Right cardiac atrium (tissue), 5 donors: ENCODE measurements around the gene ACAD8. TPM values are rescaled to one million over a fixed set of nuclear protein-coding genes. Genes with fewer than 3 reads are reported as not detected.
"Not testable (repeated sequence)": the region's sequence is repeated elsewhere in the genome, so short reads cannot be mapped to it uniquely, and the experiment has no call there.

Experiments used
- ATAC-seq, 2 donors: fragments of 200-7000 bp; cut with Tn5 transposase; one replicate each; pipeline versions ENCODE4 v1.8.0 to v1.9.1; 2020; ENCODE audit warnings: moderate library complexity in 2 of 2, mild to moderate bottlenecking in 1 of 2
- DNase-seq, 3 donors: peaks; one replicate each; pipeline ENCODE4 v3.0.0-alpha.2; 2020
- H3K27ac ChIP-seq: one replicate; pipeline ENCODE4 v1.5.1; 2013; ENCODE audit warnings: mild to moderate bottlenecking, low read length, control low read depth, moderate library complexity
- H3K27me3 ChIP-seq: one replicate; pipeline ENCODE4 v1.6.1; 2013; ENCODE audit not compliant: control insufficient read depth, insufficient read depth
- H3K4me1 ChIP-seq: one replicate; pipeline ENCODE4 v1.6.1; 2013; ENCODE audit warnings: low read length; ENCODE audit not compliant: control insufficient read depth, insufficient read depth
- H3K4me3 ChIP-seq: one replicate; pipeline ENCODE4 v1.5.1; 2013; ENCODE audit warnings: low read length, control low read depth
- H3K9me3 ChIP-seq: one replicate; pipeline ENCODE4 v1.6.1; 2013; ENCODE audit warnings: low read length; ENCODE audit not compliant: control insufficient read depth
- WGBS: extraction: QIAGEN DNeasy Blood & Tissue Kit; methylation state at CpG from one replicate; pipeline ENCODE4 v1.1.7; 2013; 5-methylcytosine and 5-hydroxymethylcytosine counted together
- intact Hi-C, 4 donors: fragments of 100-400 bp; cut with DNase I; formaldehyde crosslinking; loops; one replicate each; pipeline versions ENCODE4 v1.11.0 to v1.14.0; 2022 to 2023
- polyA plus RNA-seq: library from polyadenylated mRNA; stranded (reverse); fragments of 200-250 nt; gene quantifications from one replicate; pipeline ENCODE4 v1.2.3, GENCODE V29; 2013
- total RNA-seq, 4 donors: library from RNA; stranded (reverse); fragmentation: NEBNext Ultra II Directional; extraction: Animal tissue kit (Norgen Biotek cat#: 25700); gene quantifications; one replicate each; pipeline ENCODE4 v1.2.1, GENCODE V29; 2021
- donor health status: healthy with polysubstance abuse.
- donor health status: DM: no; HTN: yes; CAD: no.
- donor health status: DM: no; HTN: no; CAD: no.
- donor health status: DM: no; HTN: yes; CAD: no; lungs with severe emphysema.
- donor health status: DM: yes; HTN: yes; CAD: no.

The ACAD8 gene
- total and polyA plus RNA-seq, 5 donors = 18.7 to 34.6 (median 25.6) TPM

GRCh38 chr11:134255184-134255561 lies 1.8 kb downstream of the ACAD8 start:
- H3K4me3 ChIP-seq, intact Hi-C loops: not testable (repeated sequence)
- 96% methylated on average over 5 of the region's 5 CpGs for WGBS

GRCh38 chr11:134257101-134257500 lies 3.7 kb downstream of the ACAD8 start:
- intact Hi-C loops = no loop called here
- no peak for DNase-seq
- no peaks in the 10 kb centered on the region for H3K9me3 ChIP-seq
- no peak for ATAC-seq
- no peak overlapping the region for H3K4me3 ChIP-seq
- H3K27ac ChIP-seq = no peak overlapping the region
- H3K27me3 ChIP-seq = no peaks in the 10 kb centered on the region
- 93% methylated on average over 11 of the region's 11 CpGs for WGBS
- H3K4me1 ChIP-seq = no peaks in the 10 kb centered on the region

More at GRCh38 chr11:134255184-134255561, 1.8 kb downstream of the ACAD8 start:
- not testable (repeated sequence) for H3K4me1 ChIP-seq, ATAC-seq, H3K27ac ChIP-seq, H3K27me3 ChIP-seq, H3K9me3 ChIP-seq, DNase-seq

- no peaks in the 10 kb centered on the region for H3K4me1 ChIP-seq
Observed at GRCh38 chr11:134258577-134258976, 5.2 kb downstream of the ACAD8 start.

GRCh38 chr11:134260503-134260902 lies 7.1 kb downstream of the ACAD8 start:
- no peak overlapping the region for H3K4me3 ChIP-seq
- no peak for DNase-seq
- H3K4me1 ChIP-seq = no peaks in the 10 kb centered on the region
- intact Hi-C loops = no loop called here
- no peak for ATAC-seq
- no peak overlapping the region for H3K27ac ChIP-seq
- H3K27me3 ChIP-seq = no peaks in the 10 kb centered on the region
- H3K9me3 ChIP-seq = no peaks in the 10 kb centered on the region

More at GRCh38 chr11:134258577-134258976, 5.2 kb downstream of the ACAD8 start:
- Histone ChIP-seq H3K27ac (no peak overlapping the region), H3K27me3 (no peaks in the 10 kb centered on the region), H3K9me3 (no peaks in the 10 kb centered on the region), H3K4me3 (no peak overlapping the region)
- DNase-seq (no peak), ATAC-seq (no peak)
- 83% methylated on average over 4 of the region's 4 CpGs for WGBS
- intact Hi-C loops = no loop called here

- intact Hi-C loops = no loop called here
- no peak for ATAC-seq
- H3K4me3 ChIP-seq = no peak overlapping the region
- H3K27me3 ChIP-seq = no peaks in the 10 kb centered on the region
- no peaks in the 10 kb centered on the region for H3K4me1 ChIP-seq
- 89% methylated on average over 16 of the region's 16 CpGs for WGBS
- H3K9me3 ChIP-seq = no peaks in the 10 kb centered on the region
- no peak overlapping the region for H3K27ac ChIP-seq
- no peak for DNase-seq
Observed at GRCh38 chr11:134260983-134261382, 7.6 kb downstream of the ACAD8 start.

- 88% methylated on average over 14 of the region's 14 CpGs for WGBS
- H3K9me3 ChIP-seq = no peaks in the 10 kb centered on the region
- ATAC-seq (no peak), DNase-seq (no peak)
- intact Hi-C loops = no loop called here
- no peaks in the 10 kb centered on the region for H3K4me1 ChIP-seq
- H3K27me3 ChIP-seq = no peaks in the 10 kb centered on the region
- no peak overlapping the region for H3K27ac ChIP-seq
- no peak overlapping the region for H3K4me3 ChIP-seq
Observed at GRCh38 chr11:134261626-134262488, 8.5 kb downstream of the ACAD8 start.

GRCh38 chr11:134264966-134265764 lies 11.8 kb downstream of the ACAD8 start:
- Histone ChIP-seq H3K9me3 (no peaks in the 10 kb centered on the region), H3K27ac (no peak overlapping the region), H3K27me3 (no peaks in the 10 kb centered on the region), H3K4me3 (no peak overlapping the region), H3K4me1 (no peaks in the 10 kb centered on the region)
- ATAC-seq = no peak
- no peak for DNase-seq
- WGBS = 89% methylated on average over 7 of the region's 7 CpGs
- intact Hi-C loops = no loop called here

GRCh38 chr11:134266440-134266839 lies 13.1 kb downstream of the ACAD8 start:
- DNase-seq = no peak
- no peak for ATAC-seq
- no peak overlapping the region for H3K4me3 ChIP-seq
- H3K4me1 ChIP-seq = no peaks in the 10 kb centered on the region
- no peaks in the 10 kb centered on the region for H3K9me3 ChIP-seq
- H3K27ac ChIP-seq = no peak overlapping the region
- intact Hi-C loops = no loop called here
- 86% methylated on average over 5 of the region's 5 CpGs for WGBS
- H3K27me3 ChIP-seq = no peaks in the 10 kb centered on the region

GRCh38 chr11:134266841-134267251 lies 13.5 kb downstream of the ACAD8 start:
- ATAC-seq (peak; percentile 50 to 70), DNase-seq (no peak)
- Histone ChIP-seq H3K4me1 (no peaks in the 10 kb centered on the region), H3K27me3 (no peaks in the 10 kb centered on the region), H3K9me3 (no peaks in the 10 kb centered on the region), H3K4me3 (no peak overlapping the region), H3K27ac (no peak overlapping the region)
- WGBS = 55% methylated on average over 3 of the region's 3 CpGs
- intact Hi-C loops = no loop called here

- intact Hi-C loops = no loop called here
- Histone ChIP-seq H3K27me3 (no peaks in the 10 kb centered on the region), H3K9me3 (no peaks in the 10 kb centered on the region), H3K4me3 (no peak overlapping the region), H3K4me1 (no peaks in the 10 kb centered on the region), H3K27ac (no peak overlapping the region)
- no peak for ATAC-seq
- WGBS = 80% methylated on average over 5 of the region's 5 CpGs
- DNase-seq = no peak
Observed at GRCh38 chr11:134267461-134267860, 14.1 kb downstream of the ACAD8 start.

GRCh38 chr11:134267966-134268365 lies 14.6 kb downstream of the ACAD8 start:
- no peaks in the 10 kb centered on the region for H3K4me1 ChIP-seq
- no peak overlapping the region for H3K27ac ChIP-seq
- H3K9me3 ChIP-seq = no peaks in the 10 kb centered on the region
- DNase-seq = no peak
- no peak overlapping the region for H3K4me3 ChIP-seq
- intact Hi-C loops = no loop called here
- WGBS = 85% methylated on average over 11 of the region's 11 CpGs
- no peaks in the 10 kb centered on the region for H3K27me3 ChIP-seq
- no peak for ATAC-seq
